Coronary artery (tissue), 2 donors: ENCODE measurements around the gene KCNH1.

Experiments used
- DNase-seq: peaks from one replicate; pipeline ENCODE4 v3.0.0-alpha.2; 2017; ENCODE audit warnings: low spot score
- H3K27ac ChIP-seq, 2 donors: fragments of 200-600 bp; sonication (generic); one replicate each; pipeline ENCODE4 v1.5.1; 2016 to 2019
- H3K4me3 ChIP-seq: fragments of 200-600 bp; sonication (generic); 2 replicates; pipeline ENCODE4 v1.5.1; 2016; ENCODE audit warnings: mild to moderate bottlenecking, moderate library complexity
- CTCF ChIP-seq: fragments of 200-600 bp; sonication (generic); IDR thresholded peaks from one replicate; pipeline ENCODE4 v1.5.1; 2019; ENCODE audit warnings: antibody characterized with exemption

KCNH1 gene

DNA sequence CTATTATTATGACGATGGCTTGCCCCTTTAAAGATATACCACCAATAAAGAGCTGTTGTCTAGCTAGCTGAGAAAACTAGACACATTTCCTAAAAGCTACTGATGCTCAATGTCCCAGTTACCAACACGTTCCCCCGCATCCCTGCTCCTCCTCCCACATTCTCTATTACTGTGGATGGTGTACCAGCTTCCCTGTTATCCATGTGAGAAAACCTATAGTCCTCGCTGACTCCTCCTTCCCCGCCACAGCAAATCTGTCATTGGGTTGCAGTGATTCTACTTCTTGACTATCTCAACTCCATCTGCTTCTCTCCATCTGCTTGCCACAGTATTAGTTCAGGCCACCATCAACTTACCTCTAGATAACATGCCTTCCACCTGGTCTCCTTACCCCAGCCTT is 337.5 kb downstream of the KCNH1 start:
- no peak overlapping the region for H3K4me3 ChIP-seq
- H3K27ac ChIP-seq = no peak overlapping the region
- DNase-seq = no peak
- TF ChIP-seq CTCF = no peak

DNA sequence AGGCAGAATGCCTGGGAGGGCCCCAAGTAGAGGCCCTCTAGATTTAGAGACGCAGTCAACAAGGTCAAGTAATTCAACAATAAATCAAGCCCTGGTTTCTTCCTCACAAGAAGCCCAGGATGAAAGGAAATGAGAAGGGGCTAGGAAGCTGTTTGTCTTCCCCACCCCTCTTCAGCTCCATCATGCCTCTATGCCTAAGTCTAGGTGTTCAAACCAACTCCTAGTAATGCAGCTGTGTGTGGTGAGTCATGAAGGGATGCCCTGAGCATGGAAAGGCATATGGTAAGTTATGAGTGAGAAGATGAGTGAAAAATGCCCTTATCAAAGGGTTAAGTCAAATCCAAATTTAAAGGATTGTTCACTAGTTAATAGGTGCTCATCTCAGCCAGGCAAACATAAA is 339.5 kb downstream of the KCNH1 start:
- Histone ChIP-seq H3K27ac (no peak overlapping the region), H3K4me3 (no peak overlapping the region)
- TF ChIP-seq CTCF = no peak
- no peak for DNase-seq

- H3K27ac ChIP-seq = no peak overlapping the region
- no peak for DNase-seq
- no peak for TF ChIP-seq CTCF
- no peak overlapping the region for H3K4me3 ChIP-seq
These were observed 341.5 kb downstream of the KCNH1 start for GRCh38 chr1:210792250-210793102.

DNA sequence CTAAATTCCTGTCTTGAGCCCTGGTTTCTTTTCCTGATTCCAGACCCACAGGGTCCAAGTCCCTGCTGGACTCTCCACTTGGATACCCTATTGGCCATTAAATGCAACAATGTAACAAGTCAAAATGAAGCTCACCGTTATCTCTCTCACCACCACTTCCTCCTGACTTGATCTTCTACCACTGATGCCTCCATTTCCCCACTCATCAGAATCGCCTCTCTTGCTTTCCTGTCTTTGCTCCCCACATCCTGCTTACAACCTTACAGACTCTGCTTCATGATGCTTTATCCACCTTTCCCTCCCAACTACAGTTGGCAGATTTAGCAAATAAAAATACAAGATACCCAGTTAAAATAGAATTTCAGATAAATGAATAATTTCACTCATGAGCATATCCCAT is 343.8 kb downstream of the KCNH1 start:
- TF ChIP-seq CTCF = no peak
- no peak overlapping the region for H3K4me3 ChIP-seq
- no peak for DNase-seq
- H3K27ac ChIP-seq = no peak overlapping the region

GRCh38 chr1:210787800-210788199 is 346.1 kb downstream of the KCNH1 start:
- no peak for DNase-seq
- Histone ChIP-seq H3K4me3 (no peak overlapping the region), H3K27ac (no peak overlapping the region)
- no peak for TF ChIP-seq CTCF

DNA sequence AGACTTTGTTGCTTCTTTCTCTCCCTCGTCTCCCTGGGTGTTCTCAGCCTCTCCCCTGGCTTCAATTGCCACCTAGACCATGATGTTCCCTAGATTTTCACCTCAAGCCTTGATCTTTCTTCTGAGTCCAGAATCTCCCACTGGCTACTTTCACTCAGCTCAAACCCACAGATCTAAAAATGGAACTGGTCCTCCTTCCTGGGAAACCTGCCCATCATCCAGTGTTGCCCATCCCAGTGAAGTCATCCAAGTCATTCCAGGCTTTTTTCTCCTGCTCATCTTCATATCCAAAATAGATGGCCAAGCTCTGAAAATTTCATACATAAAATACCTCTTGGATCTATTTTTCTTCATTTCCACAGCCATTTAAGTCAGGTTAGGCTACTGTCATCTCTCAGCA is 347.4 kb downstream of the KCNH1 start:
- no peak for DNase-seq
- Histone ChIP-seq H3K27ac (no peak overlapping the region), H3K4me3 (no peak overlapping the region)
- TF ChIP-seq CTCF = no peak

- no peak for DNase-seq
- no peak overlapping the region for H3K27ac ChIP-seq
- no peak overlapping the region for H3K4me3 ChIP-seq
- TF ChIP-seq CTCF = no peak
These were observed 350.0 kb downstream of the KCNH1 start for GRCh38 chr1:210783925-210784324.
